ENCODE measurements around the gene BAZ1B. TPM values are rescaled to one million over a fixed set of nuclear protein-coding genes. Genes with fewer than 3 reads are reported as not detected.

Gene BAZ1B
- total RNA-seq, 2 experiments from 2014 or later, result 77.8 to 117 TPM

DNA sequence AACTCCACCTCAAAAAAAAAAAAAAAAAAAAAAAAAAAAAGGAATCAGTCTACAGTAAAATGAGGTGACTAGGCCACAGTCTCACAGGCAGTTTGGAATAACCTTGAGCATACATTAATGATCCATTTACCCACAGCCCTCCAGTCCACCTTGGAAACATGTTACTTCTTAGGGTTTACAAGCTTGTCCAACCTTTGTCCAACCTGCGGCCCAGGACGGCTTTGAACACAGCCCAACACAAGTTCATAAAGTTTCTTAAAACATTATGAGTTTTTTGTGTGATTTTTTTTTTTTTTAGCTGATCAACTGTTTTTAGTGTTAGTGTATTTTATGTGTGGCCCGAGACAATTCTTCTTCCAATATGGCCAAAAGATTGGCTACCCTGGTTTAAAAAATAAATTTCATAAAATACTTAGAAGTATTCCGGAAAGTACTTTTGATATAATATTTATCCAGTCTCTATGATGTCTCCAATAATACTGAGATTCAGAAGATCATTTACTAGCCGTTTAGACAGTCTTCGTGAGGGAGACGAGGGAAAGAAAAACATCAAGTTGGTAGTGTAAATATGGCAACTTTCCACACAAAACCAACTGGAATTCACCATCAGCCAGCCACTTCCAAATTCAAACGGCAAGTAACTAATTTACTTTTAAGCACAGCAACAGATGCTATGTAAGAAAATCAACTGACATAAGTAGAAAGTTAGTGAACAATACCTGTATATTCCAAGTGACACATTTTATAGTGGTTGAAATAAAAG is 9.9 kb downstream of the BAZ1B start:
- Histone ChIP-seq H3K79me2 (ENCODE audit: insufficient read depth, low read depth, low read length) (peaks cover 93% of the 10 kb centered on the region), H4K20me1 (ENCODE audit: insufficient read depth, low read length) (peaks cover 28% of the 10 kb centered on the region), H3K4me3 (ENCODE audit: low read depth, low read length, poor library complexity, severe bottlenecking) (no peak overlapping the region), H3K27ac (ENCODE audit: low read depth, low read length, poor library complexity, severe bottlenecking) (no peak overlapping the region), H3K4me1 (ENCODE audit: insufficient read depth, low read length, poor library complexity, severe bottlenecking) (no peaks in the 10 kb centered on the region), H3K9me3 (ENCODE audit: low read length) (no peaks in the 10 kb centered on the region), H3K9me2 (ENCODE audit: insufficient read depth, low read length) (no peaks in the 10 kb centered on the region), H2AFZ (ENCODE audit: low read length) (no peak overlapping the region), H3K36me3 (ENCODE audit: insufficient read depth, low read length) (peaks cover 100% of the 10 kb centered on the region), H3K4me2 (ENCODE audit: low read length) (no peak overlapping the region)
- intact Hi-C loops (cut with micrococcal nuclease; ENCODE audit: unreplicated experiment), result no loop called here
- POLR2A ChIA-PET, result interaction anchor here (0.6 to 0.7 kb wide), 2 partner anchors 16 to 67 kb away, joined by 3 read pairs; no protein-coding TSS in a partner anchor
- BruUV-seq (replicated peaks), result TSS peak; percentile 4
- TF ChIP-seq, protein P1, sequence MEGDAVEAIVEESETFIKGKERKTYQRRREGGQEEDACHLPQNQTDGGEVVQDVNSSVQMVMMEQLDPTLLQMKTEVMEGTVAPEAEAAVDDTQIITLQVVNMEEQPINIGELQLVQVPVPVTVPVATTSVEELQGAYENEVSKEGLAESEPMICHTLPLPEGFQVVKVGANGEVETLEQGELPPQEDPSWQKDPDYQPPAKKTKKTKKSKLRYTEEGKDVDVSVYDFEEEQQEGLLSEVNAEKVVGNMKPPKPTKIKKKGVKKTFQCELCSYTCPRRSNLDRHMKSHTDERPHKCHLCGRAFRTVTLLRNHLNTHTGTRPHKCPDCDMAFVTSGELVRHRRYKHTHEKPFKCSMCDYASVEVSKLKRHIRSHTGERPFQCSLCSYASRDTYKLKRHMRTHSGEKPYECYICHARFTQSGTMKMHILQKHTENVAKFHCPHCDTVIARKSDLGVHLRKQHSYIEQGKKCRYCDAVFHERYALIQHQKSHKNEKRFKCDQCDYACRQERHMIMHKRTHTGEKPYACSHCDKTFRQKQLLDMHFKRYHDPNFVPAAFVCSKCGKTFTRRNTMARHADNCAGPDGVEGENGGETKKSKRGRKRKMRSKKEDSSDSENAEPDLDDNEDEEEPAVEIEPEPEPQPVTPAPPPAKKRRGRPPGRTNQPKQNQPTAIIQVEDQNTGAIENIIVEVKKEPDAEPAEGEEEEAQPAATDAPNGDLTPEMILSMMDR (conservative IDR thresholded peaks at IDR 0.05; ENCODE audit: low read length), result no peak
- TF ChIP-seq EZH2phosphoT487 (IDR thresholded peaks at IDR 0.05; ENCODE audit: borderline replicate concordance, low read depth, low read length), result no peak
- CTCF ChIA-PET (ENCODE audit: unreplicated experiment), result no interaction called here
- DNase-seq (ENCODE audit: low spot score), result no peak

DNA sequence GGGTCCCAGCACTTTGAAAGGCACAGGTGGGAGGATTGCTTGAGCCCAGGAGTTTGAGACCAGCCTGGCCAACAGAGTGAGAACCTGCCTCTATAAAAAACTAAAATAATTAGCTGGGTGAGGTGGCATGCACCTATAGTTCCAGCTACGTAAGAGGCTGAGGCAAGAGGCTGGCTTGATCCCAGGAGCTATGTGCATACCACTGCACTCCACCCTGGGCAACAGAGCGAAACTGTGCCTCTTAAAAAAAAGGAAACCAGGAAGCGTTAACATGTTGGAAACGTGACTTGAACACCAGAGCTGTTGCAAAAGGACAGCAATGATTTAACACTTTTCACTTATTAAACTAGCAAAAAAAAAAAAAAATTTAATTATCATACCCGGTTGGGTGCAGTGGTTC is 12.6 kb downstream of the BAZ1B start:
- intact Hi-C loops (cut with micrococcal nuclease; ENCODE audit: unreplicated experiment), result no loop called here
- BruUV-seq (replicated peaks), result no TSS peak
- Histone ChIP-seq H4K20me1 (ENCODE audit: insufficient read depth, low read length) (peaks cover 27% of the 10 kb centered on the region), H3K79me2 (ENCODE audit: insufficient read depth, low read depth, low read length) (peaks cover 81% of the 10 kb centered on the region), H3K27ac (ENCODE audit: low read depth, low read length, poor library complexity, severe bottlenecking) (no peak overlapping the region), H3K4me1 (ENCODE audit: insufficient read depth, low read length, poor library complexity, severe bottlenecking) (no peaks in the 10 kb centered on the region), H3K36me3 (ENCODE audit: insufficient read depth, low read length) (peaks cover 98% of the 10 kb centered on the region), H3K4me2 (ENCODE audit: low read length) (no peak overlapping the region), H3K9me3 (ENCODE audit: low read length) (no peaks in the 10 kb centered on the region), H3K9me2 (ENCODE audit: insufficient read depth, low read length) (no peaks in the 10 kb centered on the region), H2AFZ (ENCODE audit: low read length) (no peak overlapping the region), H3K4me3 (ENCODE audit: low read depth, low read length, poor library complexity, severe bottlenecking) (no peak overlapping the region)
- ChIA-PET POLR2A (no interaction called here), CTCF (ENCODE audit: unreplicated experiment) (no interaction called here)
- no peak for DNase-seq (ENCODE audit: low spot score)
- TF ChIP-seq, protein P1 (conservative IDR thresholded peaks at IDR 0.05; ENCODE audit: low read length), result no peak
- TF ChIP-seq EZH2phosphoT487 (IDR thresholded peaks at IDR 0.05; ENCODE audit: borderline replicate concordance, low read depth, low read length), result no peak

DNA sequence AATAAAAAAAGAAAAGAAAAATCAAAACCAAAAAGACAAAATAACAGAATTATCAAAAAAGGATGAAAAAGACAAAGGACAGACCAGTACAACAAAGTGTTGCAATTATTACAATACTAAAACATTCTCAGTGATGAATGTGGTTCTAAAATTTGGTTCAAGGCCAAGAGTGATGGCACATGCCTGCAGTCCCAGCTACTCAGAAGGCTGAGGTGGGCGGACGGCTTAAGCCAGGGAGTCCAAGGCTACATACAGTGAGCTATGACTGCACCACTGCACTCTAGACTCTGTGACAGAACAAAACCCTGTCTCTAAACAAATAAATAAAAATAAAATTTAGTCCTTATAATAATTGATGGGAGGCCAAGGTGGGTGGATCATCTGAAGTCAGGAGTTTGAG is 14.5 kb downstream of the BAZ1B start:
- no peak for TF ChIP-seq EZH2phosphoT487 (IDR thresholded peaks at IDR 0.05; ENCODE audit: borderline replicate concordance, low read depth, low read length)
- TF ChIP-seq, protein P1 (conservative IDR thresholded peaks at IDR 0.05; ENCODE audit: low read length), result no peak
- DNase-seq (ENCODE audit: low spot score), result no peak
- POLR2A ChIA-PET, result no interaction called here
- Histone ChIP-seq H3K4me3 (ENCODE audit: low read depth, low read length, poor library complexity, severe bottlenecking) (no peak overlapping the region), H3K9me3 (ENCODE audit: low read length) (no peaks in the 10 kb centered on the region), H3K4me1 (ENCODE audit: insufficient read depth, low read length, poor library complexity, severe bottlenecking) (no peaks in the 10 kb centered on the region), H4K20me1 (ENCODE audit: insufficient read depth, low read length) (peaks cover 12% of the 10 kb centered on the region), H3K4me2 (ENCODE audit: low read length) (no peak overlapping the region), H2AFZ (ENCODE audit: low read length) (no peak overlapping the region), H3K9me2 (ENCODE audit: insufficient read depth, low read length) (no peaks in the 10 kb centered on the region), H3K36me3 (ENCODE audit: insufficient read depth, low read length) (peaks cover 98% of the 10 kb centered on the region), H3K27ac (ENCODE audit: low read depth, low read length, poor library complexity, severe bottlenecking) (no peak overlapping the region), H3K79me2 (ENCODE audit: insufficient read depth, low read depth, low read length) (peaks cover 79% of the 10 kb centered on the region)
- CTCF ChIA-PET (ENCODE audit: unreplicated experiment), result no interaction called here
- intact Hi-C loops (cut with micrococcal nuclease; ENCODE audit: unreplicated experiment), result no loop called here
- BruUV-seq (replicated peaks), result no TSS peak

All from OCI-LY7 (cell line).